ENCODE data around the gene MYOC.

DNA sequence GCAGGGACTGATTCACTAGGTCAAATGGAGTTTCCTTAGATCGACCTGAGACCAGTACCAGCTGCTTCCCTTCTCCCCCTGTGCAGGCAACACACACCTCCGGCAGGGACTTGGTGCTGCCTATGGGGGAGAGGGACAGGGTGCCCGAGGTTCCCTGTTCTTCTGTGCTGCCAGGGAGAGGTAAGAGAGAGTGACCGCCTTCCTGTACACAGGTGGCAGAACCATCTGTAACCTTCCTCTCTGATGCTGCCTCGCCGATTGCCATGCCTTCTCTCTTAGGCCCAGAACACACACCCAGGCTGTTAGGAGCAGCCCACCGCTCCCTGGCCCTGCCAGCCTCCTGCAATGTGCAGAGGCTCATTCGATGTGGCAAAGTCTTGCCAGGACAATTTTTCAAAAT is 9.3 kb downstream of the MYOC start:
- TF ChIP-seq, protein P1, sequence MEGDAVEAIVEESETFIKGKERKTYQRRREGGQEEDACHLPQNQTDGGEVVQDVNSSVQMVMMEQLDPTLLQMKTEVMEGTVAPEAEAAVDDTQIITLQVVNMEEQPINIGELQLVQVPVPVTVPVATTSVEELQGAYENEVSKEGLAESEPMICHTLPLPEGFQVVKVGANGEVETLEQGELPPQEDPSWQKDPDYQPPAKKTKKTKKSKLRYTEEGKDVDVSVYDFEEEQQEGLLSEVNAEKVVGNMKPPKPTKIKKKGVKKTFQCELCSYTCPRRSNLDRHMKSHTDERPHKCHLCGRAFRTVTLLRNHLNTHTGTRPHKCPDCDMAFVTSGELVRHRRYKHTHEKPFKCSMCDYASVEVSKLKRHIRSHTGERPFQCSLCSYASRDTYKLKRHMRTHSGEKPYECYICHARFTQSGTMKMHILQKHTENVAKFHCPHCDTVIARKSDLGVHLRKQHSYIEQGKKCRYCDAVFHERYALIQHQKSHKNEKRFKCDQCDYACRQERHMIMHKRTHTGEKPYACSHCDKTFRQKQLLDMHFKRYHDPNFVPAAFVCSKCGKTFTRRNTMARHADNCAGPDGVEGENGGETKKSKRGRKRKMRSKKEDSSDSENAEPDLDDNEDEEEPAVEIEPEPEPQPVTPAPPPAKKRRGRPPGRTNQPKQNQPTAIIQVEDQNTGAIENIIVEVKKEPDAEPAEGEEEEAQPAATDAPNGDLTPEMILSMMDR (IDR thresholded peaks at IDR 0.05), result no peak
- TF ChIP-seq POLR2A (IDR thresholded peaks at IDR 0.05), result no peak

All from thyroid gland (tissue), 4 donors.